ENCODE data around the gene KRTAP9-8. TPM values are rescaled to one million over a fixed set of nuclear protein-coding genes. Genes with fewer than 3 reads are reported as not detected.

Gene KRTAP9-8
- total and polyA plus RNA-seq, 2 of the 8 experiments (the other 6 are each of a cell fraction or from before 2014, with no cell fraction given) = not detected

DNA sequence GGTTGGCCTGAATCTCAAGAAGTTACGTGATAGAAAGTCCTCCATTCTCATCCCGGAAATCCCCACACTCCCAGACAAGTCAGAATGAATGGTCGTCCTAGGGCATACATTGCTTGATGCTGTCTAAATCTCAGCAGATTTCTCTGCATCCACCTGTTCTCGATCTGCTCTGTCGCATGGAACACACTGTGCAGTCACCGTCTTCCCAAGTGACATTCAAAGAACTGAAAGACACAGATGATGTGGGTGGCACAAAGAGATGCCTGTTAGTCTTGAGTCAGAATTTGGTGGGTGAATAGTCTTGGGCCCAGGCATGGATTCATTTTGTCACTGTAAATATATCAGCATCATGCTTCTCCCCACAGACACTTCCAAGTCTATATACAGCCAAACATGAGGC lies 6.1 kb upstream of the KRTAP9-8 start:
- H2AFZ ChIP-seq (ENCODE audit: low read length) = no peak overlapping the region
- no peak overlapping the region for H3K23ac ChIP-seq (ENCODE audit: insufficient read length)
- no peak overlapping the region for H3K27ac ChIP-seq (ENCODE audit: low read depth, low read length)
- H4K5ac ChIP-seq (ENCODE audit: insufficient read length, low read depth, low read length) = no peak overlapping the region
- H3K79me1 ChIP-seq (ENCODE audit: low read depth, low read length) = no peaks in the 10 kb centered on the region
- H3K18ac ChIP-seq (ENCODE audit: extremely low read depth, low read length) = no peak overlapping the region
- no peaks in the 10 kb centered on the region; a peak in 1 of 7 replicates for H3K4me1 ChIP-seq (replicated peaks in 1 of 4; ENCODE audit: control insufficient read depth in 3 of 4, insufficient read depth in 4 of 4, low read length in 3 of 4)
- no peaks in the 10 kb centered on the region for H3K36me3 ChIP-seq (ENCODE audit: control insufficient read depth in 2 of 4, insufficient read depth in 4 of 4, low read length in 3 of 4)
- no peak overlapping the region for H3K4me2 ChIP-seq (ENCODE audit: insufficient read depth in 1 of 2, low read depth in 2 of 2, low read length in 2 of 2)
- CTCF ChIA-PET (ENCODE audit: partially characterized antibody) = no interaction called here
- no peak overlapping the region for H2BK12ac ChIP-seq (ENCODE audit: low read depth, low read length)
- H2BK5ac ChIP-seq (ENCODE audit: low read depth, low read length) = no peak overlapping the region
- no peak overlapping the region for H4K91ac ChIP-seq (replicated peaks; ENCODE audit: insufficient read length, low read length)
- H3K9me3 ChIP-seq (ENCODE audit: insufficient read depth in 2 of 2, low read depth in 1 of 2, low read length in 1 of 2) = no peaks in the 10 kb centered on the region
- H2BK20ac ChIP-seq (ENCODE audit: low read length) = no peak overlapping the region
- POLR2A ChIA-PET (ENCODE audit: partially characterized antibody) = no interaction called here
- H3K56ac ChIP-seq (replicated peaks; ENCODE audit: insufficient read length, low read depth, low read length) = no peak overlapping the region
- H2BK15ac ChIP-seq (ENCODE audit: low read length) = 0 out of 2 replicates have a peak overlapping the region, but pooled peaks have one; percentile 12
- H3K14ac ChIP-seq (ENCODE audit: insufficient read length) = no peak overlapping the region
- WGBS, 2 experiments (ENCODE audit: extremely low coverage in 1 of 2, insufficient coverage in 1 of 2, insufficient read length in 1 of 2, insufficient replicate concordance in 2 of 2, low coverage in 1 of 2, low lambda C conversion rate in 2 of 2, missing lambda C conversion rate in 1 of 2) = 95% methylated on average over 6 of the region's 6 CpGs; no CpG with 5 or more reads in 1 of the 2 experiments
- no peak overlapping the region for H2BK120ac ChIP-seq (replicated peaks; ENCODE audit: low read depth, low read length)
- H3K9ac ChIP-seq (replicated peaks in 1 of 4; ENCODE audit: extremely low read depth in 1 of 4, low read depth in 3 of 4, low read length in 3 of 4) = no peak overlapping the region
- H3K23me2 ChIP-seq (ENCODE audit: low read depth, low read length) = no peaks in the 10 kb centered on the region
- no peak overlapping the region for H2AK5ac ChIP-seq (ENCODE audit: low read depth, low read length)
- FAIRE-seq (no peak), DNase-seq (ENCODE audit: low read depth in 1 of 2, low spot score in 2 of 2) (no peak)
- H3K4ac ChIP-seq (replicated peaks; ENCODE audit: insufficient read length, low read depth, low read length) = no peak overlapping the region
- no peaks in the 10 kb centered on the region for H4K20me1 ChIP-seq (replicated peaks in 1 of 2; ENCODE audit: control insufficient read depth in 1 of 2, insufficient read depth in 2 of 2, low read length in 2 of 2)
- H4K8ac ChIP-seq (ENCODE audit: extremely low read depth, insufficient read depth, low read length) = no peak overlapping the region
- no peaks in the 10 kb centered on the region for H3K79me2 ChIP-seq (ENCODE audit: control insufficient read depth in 1 of 2, insufficient read depth in 2 of 2, low read length in 2 of 2)
- H3K4me3 ChIP-seq (ENCODE audit: extremely low read depth in 1 of 4, insufficient read depth in 2 of 4, low read depth in 3 of 4, low read length in 4 of 4) = no peak overlapping the region
- no peaks in the 10 kb centered on the region for H3K27me3 ChIP-seq (replicated peaks in 1 of 4; ENCODE audit: control insufficient read depth in 3 of 4, extremely low read depth in 1 of 4, insufficient read depth in 3 of 4, low read length in 3 of 4)
- TF ChIP-seq KDM4A (IDR thresholded peaks at IDR 0.05; ENCODE audit: low read depth, low read length, severe bottlenecking) = no peak
- no peak for TF ChIP-seq KDM5A (IDR thresholded peaks at IDR 0.05; ENCODE audit: low read length)
- TF ChIP-seq FOSL1 (IDR thresholded peaks at IDR 0.05; ENCODE audit: insufficient read depth, low read depth, low read length) = no peak
- no peak for TF ChIP-seq SRF (IDR thresholded peaks at IDR 0.05; ENCODE audit: low read depth, low read length)
- no peak for TF ChIP-seq MAFK (IDR thresholded peaks at IDR 0.05; ENCODE audit: low read depth, low read length)
- no peak for TF ChIP-seq SP2 (IDR thresholded peaks at IDR 0.05; ENCODE audit: low read length)
- TF ChIP-seq TCF12 (IDR thresholded peaks at IDR 0.05; ENCODE audit: low read depth, low read length) = no peak
- no peak for TF ChIP-seq EP300 (IDR thresholded peaks at IDR 0.05; ENCODE audit: borderline replicate concordance in 1 of 2, low read depth in 2 of 2, low read length in 2 of 2)
- no peak for TF ChIP-seq ASH2L (IDR thresholded peaks at IDR 0.05; ENCODE audit: low read length)
- no peak for TF ChIP-seq RNF2 (IDR thresholded peaks at IDR 0.05; ENCODE audit: borderline replicate concordance, low read depth, low read length, missing control alignments, poor library complexity, severe bottlenecking)
- TF ChIP-seq GABPA (IDR thresholded peaks at IDR 0.05; ENCODE audit: borderline replicate concordance, insufficient read depth, low read length) = no peak
- TF ChIP-seq JUN (IDR thresholded peaks at IDR 0.05; ENCODE audit: low read depth, low read length) = no peak
- TF ChIP-seq, protein P1, sequence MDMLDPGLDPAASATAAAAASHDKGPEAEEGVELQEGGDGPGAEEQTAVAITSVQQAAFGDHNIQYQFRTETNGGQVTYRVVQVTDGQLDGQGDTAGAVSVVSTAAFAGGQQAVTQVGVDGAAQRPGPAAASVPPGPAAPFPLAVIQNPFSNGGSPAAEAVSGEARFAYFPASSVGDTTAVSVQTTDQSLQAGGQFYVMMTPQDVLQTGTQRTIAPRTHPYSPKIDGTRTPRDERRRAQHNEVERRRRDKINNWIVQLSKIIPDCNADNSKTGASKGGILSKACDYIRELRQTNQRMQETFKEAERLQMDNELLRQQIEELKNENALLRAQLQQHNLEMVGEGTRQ (IDR thresholded peaks at IDR 0.05; ENCODE audit: low read length) = no peak
- no peak for TF ChIP-seq JUND (IDR thresholded peaks at IDR 0.05; ENCODE audit: low read length)

Data from H1 (cell line).